Dendritic cell treated with granulocyte-macrophage colony-stimulating factor and Interleukin-4, amounts not matched to agents 40 ng/mL and 50 ng/mL, for 4 days (primary cell): ENCODE data around the gene FAM131A.

ENCODE experiments used
- H3K27ac Mint-ChIP-seq: one replicate; pipeline ENCODE4 v1.8.0; 2022; ENCODE audit warnings: mild to moderate bottlenecking, mixed read lengths
- H3K27me3 Mint-ChIP-seq: one replicate; pipeline ENCODE4 v1.8.0; 2022; ENCODE audit warnings: mild to moderate bottlenecking, mixed read lengths
- H3K36me3 Mint-ChIP-seq: one replicate; pipeline ENCODE4 v1.8.0; 2022; ENCODE audit warnings: low read depth, mixed read lengths
- H3K4me1 Mint-ChIP-seq: one replicate; pipeline ENCODE4 v1.8.0; 2022; ENCODE audit warnings: low read depth, mixed read lengths
- H3K4me3 Mint-ChIP-seq: one replicate; pipeline ENCODE4 v1.8.0; 2022; ENCODE audit warnings: mild to moderate bottlenecking, moderate library complexity, mixed read lengths
- H3K9me3 Mint-ChIP-seq: one replicate; pipeline ENCODE4 v1.8.0; 2022; ENCODE audit warnings: mixed read lengths
- intact Hi-C: fragments of 100-400 bp; cut with micrococcal nuclease; formaldehyde crosslinking; loops from one replicate; pipeline ENCODE4 v1.15.0; 2022

Gene FAM131A

GRCh38 chr3:184337399-184337714 is at the start of gene FAM131A:
TSS of gene FAM131A (plus strand) at chr3:184337600. CDS start at chr3:184337631, 31 bp downstream.
- peak within 1 kb of the TSS; percentile 82 for H3K4me3 Mint-ChIP-seq
- H3K27ac Mint-ChIP-seq = peak within 1 kb of the TSS; percentile 90
- intact Hi-C loops = no loop called here
- H3K27me3 Mint-ChIP-seq = no peaks in the 10 kb centered on the region
- H3K4me1 Mint-ChIP-seq = peaks cover 76% of the 10 kb centered on the region
- no peaks in the 10 kb centered on the region for H3K9me3 Mint-ChIP-seq
- H3K36me3 Mint-ChIP-seq = peaks cover 71% of the 10 kb centered on the region

DNA sequence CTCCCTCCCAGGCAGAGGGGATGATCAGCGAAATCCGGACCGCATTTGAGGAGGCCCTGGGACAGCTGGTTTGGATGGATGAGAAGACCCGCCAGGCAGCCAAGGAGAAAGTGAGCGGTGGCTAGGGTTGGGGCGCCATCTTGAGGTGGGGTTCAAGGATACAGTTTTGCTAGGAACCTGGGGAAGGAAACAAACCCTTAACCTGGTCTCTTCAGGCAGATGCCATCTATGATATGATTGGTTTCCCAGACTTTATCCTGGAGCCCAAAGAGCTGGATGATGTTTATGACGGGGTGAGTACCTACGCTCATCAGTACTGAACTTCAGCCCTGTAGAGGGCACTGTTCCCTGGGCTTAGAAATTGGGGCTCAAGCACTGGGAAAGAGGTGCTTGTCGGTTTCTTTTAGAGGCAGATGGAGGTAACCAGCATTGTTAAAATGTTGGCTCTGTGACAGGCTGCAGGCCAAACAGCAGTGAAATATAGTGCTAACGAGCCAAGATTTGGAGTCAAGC is 47.9 kb upstream of the FAM131A start:
- Mint-ChIP-seq H3K27me3 (peaks cover 28% of the 10 kb centered on the region), H3K27ac (no peak overlapping the region), H3K4me3 (no peak overlapping the region), H3K9me3 (no peaks in the 10 kb centered on the region), H3K4me1 (peaks cover 7% of the 10 kb centered on the region), H3K36me3 (no peaks in the 10 kb centered on the region)
- intact Hi-C loops = loop anchor here (1.0 to 2.0 kb wide), 2 partner anchors 63 to 394 kb away; no protein-coding TSS in a partner anchor

- no peaks in the 10 kb centered on the region for H3K36me3 Mint-ChIP-seq
- no peak overlapping the region for H3K27ac Mint-ChIP-seq
- H3K27me3 Mint-ChIP-seq = peaks cover 29% of the 10 kb centered on the region
- no peaks in the 10 kb centered on the region for H3K9me3 Mint-ChIP-seq
- H3K4me3 Mint-ChIP-seq = no peak overlapping the region
- intact Hi-C loops = no loop called here
- peaks cover 6% of the 10 kb centered on the region for H3K4me1 Mint-ChIP-seq
These were observed 47.1 kb upstream of the FAM131A start for GRCh38 chr3:184290331-184290730.

DNA sequence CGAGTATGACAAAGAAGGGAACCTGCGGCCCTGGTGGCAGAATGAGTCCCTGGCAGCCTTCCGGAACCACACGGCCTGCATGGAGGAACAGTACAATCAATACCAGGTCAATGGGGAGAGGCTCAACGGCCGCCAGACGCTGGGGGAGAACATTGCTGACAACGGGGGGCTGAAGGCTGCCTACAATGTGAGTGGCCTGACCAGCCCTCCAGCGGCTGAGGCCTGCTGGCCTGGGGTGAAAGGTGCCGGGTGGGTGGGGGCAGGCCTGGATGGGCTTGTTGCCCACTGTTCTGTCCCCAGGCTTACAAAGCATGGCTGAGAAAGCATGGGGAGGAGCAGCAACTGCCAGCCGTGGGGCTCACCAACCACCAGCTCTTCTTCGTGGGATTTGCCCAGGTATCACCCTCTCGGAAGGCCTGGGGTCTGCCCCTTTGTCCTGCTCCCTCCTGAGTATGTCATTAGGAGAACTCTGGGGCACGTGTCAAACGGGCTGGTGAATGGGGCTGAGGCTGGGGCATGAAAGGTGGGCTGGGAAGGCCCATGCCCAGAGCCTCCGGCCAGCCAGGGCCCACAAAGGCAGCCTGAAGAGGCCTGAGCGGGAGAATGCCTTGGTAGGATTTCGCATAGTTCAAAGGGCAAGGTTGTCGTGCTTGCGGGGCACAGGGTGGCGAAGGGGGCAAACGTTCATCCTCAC is 46.2 kb upstream of the FAM131A start:
- Mint-ChIP-seq H3K9me3 (no peaks in the 10 kb centered on the region), H3K27me3 (peaks cover 26% of the 10 kb centered on the region), H3K27ac (no peak overlapping the region)

DNA sequence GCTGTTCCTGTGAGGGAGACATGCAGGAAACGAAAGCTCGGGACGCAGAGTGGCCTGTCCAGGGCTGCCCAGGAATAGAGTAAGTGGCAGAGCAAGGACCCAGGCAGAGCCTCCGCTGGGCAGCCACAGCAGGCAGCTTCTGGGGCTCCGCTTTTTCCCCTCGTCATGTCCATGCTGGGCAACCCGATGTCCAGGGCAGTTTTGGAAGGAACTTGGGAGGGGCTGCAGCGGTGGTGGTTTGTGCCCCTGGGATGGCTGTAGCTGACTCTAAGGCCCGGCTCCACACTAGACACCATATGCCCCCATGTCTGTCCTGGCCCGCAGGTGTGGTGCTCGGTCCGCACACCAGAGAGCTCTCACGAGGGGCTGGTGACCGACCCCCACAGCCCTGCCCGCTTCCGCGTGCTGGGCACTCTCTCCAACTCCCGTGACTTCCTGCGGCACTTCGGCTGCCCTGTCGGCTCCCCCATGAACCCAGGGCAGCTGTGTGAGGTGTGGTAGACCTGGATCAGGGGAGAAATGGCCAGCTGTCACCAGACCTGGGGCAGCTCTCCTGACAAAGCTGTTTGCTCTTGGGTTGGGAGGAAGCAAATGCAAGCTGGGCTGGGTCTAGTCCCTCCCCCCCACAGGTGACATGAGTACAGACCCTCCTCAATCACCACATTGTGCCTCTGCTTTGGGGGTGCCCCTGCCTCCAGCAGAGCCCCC is 45.5 kb upstream of the FAM131A start:
- intact Hi-C loops = no loop called here
- peak overlapping the region; percentile 17 for H3K27ac Mint-ChIP-seq

More for the DNA sequence above, 46.2 kb upstream of the FAM131A start:
- no peak overlapping the region for H3K4me3 Mint-ChIP-seq
- H3K36me3 Mint-ChIP-seq = no peaks in the 10 kb centered on the region
- intact Hi-C loops = no loop called here
- H3K4me1 Mint-ChIP-seq = peaks cover 6% of the 10 kb centered on the region

GRCh38 chr3:184295771-184296170 is 41.6 kb upstream of the FAM131A start:
- H3K27ac Mint-ChIP-seq = no peak overlapping the region
- intact Hi-C loops = loop anchor here (5.0 kb wide), 1 partner anchor 108 kb away; the partner anchor contains the start of gene ABCF3
- H3K9me3 Mint-ChIP-seq = no peaks in the 10 kb centered on the region
- H3K27me3 Mint-ChIP-seq = peaks cover 3% of the 10 kb centered on the region
- H3K36me3 Mint-ChIP-seq = peaks cover 15% of the 10 kb centered on the region
- H3K4me1 Mint-ChIP-seq = peaks cover 21% of the 10 kb centered on the region
- H3K4me3 Mint-ChIP-seq = no peak overlapping the region

More for the DNA sequence above, 45.5 kb upstream of the FAM131A start:
- peaks cover 6% of the 10 kb centered on the region for H3K4me1 Mint-ChIP-seq
- peaks cover 19% of the 10 kb centered on the region for H3K27me3 Mint-ChIP-seq
- H3K4me3 Mint-ChIP-seq = no peak overlapping the region
- H3K36me3 Mint-ChIP-seq = no peaks in the 10 kb centered on the region
- H3K9me3 Mint-ChIP-seq = no peaks in the 10 kb centered on the region

DNA sequence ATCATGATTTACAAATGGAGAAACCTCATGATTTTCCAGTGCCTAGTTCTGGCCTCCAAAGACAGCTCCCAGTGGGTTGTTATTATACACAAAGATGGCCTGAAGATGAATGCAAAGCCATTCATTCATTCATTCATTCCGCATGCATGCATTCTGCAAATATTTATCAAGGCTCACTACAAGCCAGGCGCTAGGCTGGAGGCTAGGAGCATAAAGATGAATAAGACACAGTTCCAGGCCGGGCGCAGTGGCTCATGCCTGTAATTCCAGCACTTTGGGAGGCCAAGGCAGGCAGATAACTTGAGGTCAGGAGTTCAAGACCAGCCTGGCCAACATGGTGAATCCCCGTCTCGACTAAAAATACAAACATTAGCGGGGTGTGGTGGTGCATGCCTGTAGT is 40.8 kb upstream of the FAM131A start:
- Mint-ChIP-seq H3K27ac (no peak overlapping the region), H3K4me1 (peaks cover 27% of the 10 kb centered on the region), H3K27me3 (peaks cover 3% of the 10 kb centered on the region), H3K9me3 (no peaks in the 10 kb centered on the region), H3K36me3 (peaks cover 23% of the 10 kb centered on the region), H3K4me3 (no peak overlapping the region)
- intact Hi-C loops = loop anchor here (5.0 kb wide), 1 partner anchor 109 kb away; the partner anchor contains the start of gene ABCF3

DNA sequence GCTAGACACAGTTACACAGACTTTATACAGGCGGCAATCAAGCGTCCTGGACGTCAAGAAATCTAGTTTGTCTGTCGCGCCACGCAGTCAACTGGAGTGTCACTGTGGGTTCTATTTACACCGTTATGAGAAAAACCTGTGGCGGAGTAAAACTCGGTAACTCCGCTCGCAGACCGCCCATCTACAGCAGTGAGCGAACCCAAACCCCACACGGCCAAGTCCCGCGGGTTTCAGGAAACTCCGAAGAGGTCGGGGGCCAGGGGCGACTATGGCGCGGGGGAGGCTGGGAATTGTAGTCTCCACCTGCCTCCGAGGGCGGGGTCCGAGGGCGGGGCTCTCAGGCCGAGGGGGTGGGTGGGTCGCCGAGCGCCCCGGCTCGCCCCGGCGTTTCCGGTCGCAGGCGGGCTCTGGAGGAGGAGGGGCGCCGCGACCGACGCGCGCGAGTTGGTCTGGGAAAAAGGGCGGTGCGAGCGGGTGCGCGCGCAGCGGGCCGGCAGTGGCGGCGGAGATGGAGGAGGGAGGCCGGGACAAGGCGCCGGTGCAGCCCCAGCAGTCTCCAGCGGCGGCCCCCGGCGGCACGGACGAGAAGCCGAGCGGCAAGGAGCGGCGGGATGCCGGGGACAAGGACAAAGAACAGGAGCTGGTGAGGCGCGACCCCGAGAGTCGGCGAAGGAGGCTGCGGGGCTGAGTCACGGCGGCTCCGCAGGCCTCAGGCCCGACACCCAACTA is 38.5 kb upstream of the FAM131A start, which contains the start of gene PSMD2:
Gene PSMD2, plus strand, starts transcription at position 483 of the 729 bp plus-strand sequence. Its CDS starts 26 bp downstream, at position 509.
- peaks cover 3% of the 10 kb centered on the region for H3K27me3 Mint-ChIP-seq
- H3K4me3 Mint-ChIP-seq = peak within 1 kb of the TSS; percentile 98
- H3K9me3 Mint-ChIP-seq = no peaks in the 10 kb centered on the region
- peaks cover 31% of the 10 kb centered on the region for H3K4me1 Mint-ChIP-seq
- intact Hi-C loops = loop anchor here (1.0 to 5.0 kb wide), 6 partner anchors 15 to 164 kb away; partner anchors contain the start of genes ABCF3, ALG3, AP2M1 and EEF1AKMT4
- peaks cover 47% of the 10 kb centered on the region for H3K36me3 Mint-ChIP-seq
- H3K27ac Mint-ChIP-seq = peak within 1 kb of the TSS; percentile 91

DNA sequence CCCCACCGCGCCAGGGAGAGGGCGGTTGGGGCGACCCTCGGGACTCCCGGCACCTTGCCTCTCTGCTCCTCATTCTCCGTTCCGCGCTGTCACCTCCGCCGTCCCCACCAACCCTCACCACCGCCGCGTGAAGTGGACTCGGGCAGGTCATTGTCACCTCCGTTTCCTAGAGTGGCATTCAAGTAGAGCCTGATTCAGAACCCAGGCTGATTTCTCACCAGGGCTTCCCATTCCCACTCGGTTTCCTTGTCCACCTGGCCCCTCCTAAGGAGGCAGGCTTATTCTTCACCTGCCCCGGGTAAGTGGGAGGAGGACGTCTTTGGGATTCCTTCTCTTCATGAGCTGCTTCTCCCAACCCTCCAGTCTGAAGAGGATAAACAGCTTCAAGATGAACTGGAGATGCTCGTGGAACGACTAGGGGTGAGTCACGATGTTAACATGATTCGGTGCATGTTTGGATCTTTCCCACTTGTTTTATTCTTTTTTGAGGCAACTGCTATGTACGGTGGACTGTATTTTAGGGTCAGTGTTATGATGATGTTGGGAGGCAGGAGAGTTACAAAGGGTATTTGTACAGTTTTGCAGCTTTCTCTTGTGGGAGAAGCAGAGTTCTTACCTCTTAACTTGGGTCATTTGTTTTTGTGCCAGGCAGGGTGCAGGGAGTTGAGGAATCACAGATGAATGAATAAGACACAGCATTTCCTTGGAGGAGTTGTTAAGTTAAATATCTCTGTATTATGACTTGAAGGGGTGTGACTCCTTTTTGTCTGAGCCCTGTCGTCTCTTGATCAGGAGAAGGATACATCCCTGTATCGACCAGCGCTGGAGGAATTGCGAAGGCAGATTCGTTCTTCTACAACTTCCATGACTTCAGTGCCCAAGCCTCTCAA is 37.7 kb upstream of the FAM131A start:
- H3K4me3 Mint-ChIP-seq = peak overlapping the region; percentile 98
- peaks cover 29% of the 10 kb centered on the region for H3K4me1 Mint-ChIP-seq
- no peaks in the 10 kb centered on the region for H3K9me3 Mint-ChIP-seq
- peaks cover 55% of the 10 kb centered on the region for H3K36me3 Mint-ChIP-seq
- intact Hi-C loops = loop anchor here (1.0 to 5.0 kb wide), 6 partner anchors 15 to 165 kb away; partner anchors contain the start of genes ABCF3, ALG3, AP2M1 and EEF1AKMT4
- peaks cover 3% of the 10 kb centered on the region for H3K27me3 Mint-ChIP-seq
- peak overlapping the region; percentile 91 for H3K27ac Mint-ChIP-seq

- Mint-ChIP-seq H3K27me3 (no peaks in the 10 kb centered on the region), H3K9me3 (no peaks in the 10 kb centered on the region), H3K4me3 (no peak overlapping the region), H3K27ac (no peak overlapping the region), H3K36me3 (peaks cover 61% of the 10 kb centered on the region), H3K4me1 (peaks cover 24% of the 10 kb centered on the region)
- intact Hi-C loops = no loop called here
These were observed 37.1 kb upstream of the FAM131A start for GRCh38 chr3:184300378-184300720.

DNA sequence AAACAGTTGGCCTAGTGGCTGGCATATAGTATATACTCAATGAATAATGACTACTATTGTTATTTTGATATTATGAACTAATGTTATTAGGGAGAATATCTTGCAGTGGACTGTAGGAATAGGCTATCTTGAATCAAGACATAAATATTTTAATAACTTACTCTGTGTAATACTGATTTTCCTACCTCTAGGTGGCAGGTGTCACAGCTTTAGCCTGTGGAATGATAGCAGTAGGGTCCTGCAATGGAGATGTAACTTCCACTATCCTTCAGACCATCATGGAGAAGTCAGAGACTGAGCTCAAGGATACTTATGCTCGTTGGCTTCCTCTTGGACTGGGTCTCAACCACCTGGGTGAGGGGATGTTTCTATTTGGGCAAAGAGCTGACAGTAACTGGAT is 31.8 kb upstream of the FAM131A start:
- intact Hi-C loops = no loop called here
- H3K27ac Mint-ChIP-seq = no peak overlapping the region
- peaks cover 96% of the 10 kb centered on the region for H3K36me3 Mint-ChIP-seq

GRCh38 chr3:184306341-184306972 is 30.9 kb upstream of the FAM131A start:
- intact Hi-C loops = no loop called here
- H3K36me3 Mint-ChIP-seq = peaks cover 87% of the 10 kb centered on the region

More for the DNA sequence above, 31.8 kb upstream of the FAM131A start:
- Mint-ChIP-seq H3K9me3 (no peaks in the 10 kb centered on the region), H3K4me1 (peaks cover 12% of the 10 kb centered on the region), H3K4me3 (no peak overlapping the region), H3K27me3 (no peaks in the 10 kb centered on the region)

More at GRCh38 chr3:184306341-184306972, 30.9 kb upstream of the FAM131A start:
- Mint-ChIP-seq H3K9me3 (no peaks in the 10 kb centered on the region), H3K4me3 (no peak overlapping the region), H3K27me3 (no peaks in the 10 kb centered on the region), H3K4me1 (peaks cover 5% of the 10 kb centered on the region), H3K27ac (no peak overlapping the region)
